HG03520 (cell line): ENCODE data around the gene ASAH2B.

Experiments used
- ATAC-seq: cut with Tn5 transposase; IDR thresholded peaks from one replicate; pipeline ENCODE4 v1.9.1; 2021; ENCODE audit warnings: mild to moderate bottlenecking, moderate library complexity; ENCODE audit not compliant: unreplicated experiment

The ASAH2B gene

DNA sequence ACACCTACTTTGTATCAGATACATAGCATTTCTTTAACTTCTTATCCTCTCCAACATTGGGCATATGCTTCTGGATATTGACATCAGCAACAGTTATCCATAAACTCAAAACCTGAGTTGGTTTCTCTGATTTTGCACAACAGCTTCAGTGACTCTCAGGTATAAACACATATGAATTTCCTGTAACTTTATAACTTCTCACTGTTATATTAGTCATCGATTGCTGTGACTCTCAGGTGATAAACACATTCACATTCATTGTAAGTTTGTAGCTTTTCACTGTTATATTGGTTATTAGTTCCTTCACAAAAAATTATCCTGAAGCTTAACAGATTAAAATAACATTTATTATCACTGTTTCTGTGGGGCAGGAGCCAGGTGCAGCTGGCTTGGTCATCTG is 57.0 kb downstream of the ASAH2B start:
- no peak for ATAC-seq

DNA sequence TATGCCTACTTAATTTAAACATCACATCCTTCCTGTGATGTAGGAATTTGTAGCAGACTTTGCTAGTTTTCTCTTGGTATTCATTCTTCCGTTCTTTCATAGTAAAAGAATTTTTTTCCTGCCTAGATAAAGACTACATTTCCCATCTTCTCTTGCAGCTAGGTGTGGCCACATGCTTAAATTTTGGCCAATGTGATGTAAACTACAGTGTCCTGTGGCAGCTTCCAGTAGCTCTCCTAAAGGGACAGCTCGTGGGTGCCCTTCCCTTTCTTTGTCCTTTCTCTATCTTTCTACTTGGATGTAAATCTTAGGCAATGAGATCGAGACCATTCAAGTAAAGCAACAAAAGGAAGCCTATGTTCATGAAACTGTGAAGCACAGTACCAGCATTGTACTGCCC is 58.6 kb downstream of the ASAH2B start:
- no peak for ATAC-seq

GRCh38 chr10:50799595-50799994 is 59.9 kb downstream of the ASAH2B start:
- no peak for ATAC-seq

DNA sequence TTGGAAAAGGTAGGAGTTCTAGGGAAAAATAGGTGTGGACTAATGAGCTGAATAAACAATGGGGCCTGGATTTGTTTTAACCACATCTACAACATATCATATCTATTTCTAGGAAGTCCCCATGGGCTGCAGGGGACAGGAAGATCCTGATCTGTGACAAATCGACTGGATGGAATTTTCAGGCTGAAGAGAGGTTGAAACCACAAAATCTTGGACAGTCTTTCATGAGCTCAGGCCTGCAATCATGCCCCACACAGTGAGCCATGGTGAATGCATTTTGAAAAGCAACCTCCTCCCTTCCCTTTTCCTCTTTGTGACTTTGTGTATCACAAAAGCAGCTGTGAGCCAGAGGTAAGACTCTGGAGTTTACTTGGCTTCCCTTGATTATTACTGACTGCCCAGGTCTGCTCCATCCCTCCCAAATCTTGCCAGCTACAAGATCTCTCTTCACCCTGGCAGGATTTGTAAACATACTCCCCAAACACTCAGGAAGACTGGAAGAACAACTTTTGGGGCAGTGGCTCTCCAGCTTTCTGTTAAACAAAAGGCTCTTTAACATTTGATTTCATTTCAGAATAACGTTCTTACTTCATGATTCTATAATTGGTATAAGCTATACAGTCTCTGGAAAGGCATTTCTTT is 66.4 kb downstream of the ASAH2B start:
- ATAC-seq: no peak

GRCh38 chr10:50807851-50808776 is 68.4 kb downstream of the ASAH2B start:
- ATAC-seq: no peak
